ENCODE results near the gene SLC51A.

DNA sequence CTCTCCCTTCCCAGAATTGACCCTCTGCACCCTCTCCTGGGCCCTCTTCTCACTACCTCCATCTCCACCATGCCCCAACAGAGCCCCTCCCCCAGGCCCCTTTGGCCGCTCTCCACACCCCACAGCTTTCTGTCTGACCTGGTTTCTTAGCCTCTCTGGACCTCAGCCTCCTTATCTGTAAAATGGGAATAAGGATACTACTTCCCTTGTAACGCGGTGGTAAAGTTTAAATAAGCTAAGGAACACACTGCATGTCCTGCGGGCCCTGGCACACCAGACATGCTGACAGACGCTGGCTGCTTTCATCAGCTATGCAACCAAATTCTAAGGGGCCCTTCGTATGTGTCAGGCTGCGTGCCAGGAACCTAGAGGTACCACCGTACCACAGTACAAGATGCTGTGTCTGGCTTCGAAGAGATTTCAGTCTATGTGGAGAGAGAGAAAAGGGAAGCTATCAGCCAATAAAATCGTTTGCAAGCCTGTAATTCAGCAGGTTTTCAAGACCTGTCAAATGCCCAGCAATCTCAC is 777 bp upstream of the SLC51A start:
- TF ChIP-seq, protein P1, sequence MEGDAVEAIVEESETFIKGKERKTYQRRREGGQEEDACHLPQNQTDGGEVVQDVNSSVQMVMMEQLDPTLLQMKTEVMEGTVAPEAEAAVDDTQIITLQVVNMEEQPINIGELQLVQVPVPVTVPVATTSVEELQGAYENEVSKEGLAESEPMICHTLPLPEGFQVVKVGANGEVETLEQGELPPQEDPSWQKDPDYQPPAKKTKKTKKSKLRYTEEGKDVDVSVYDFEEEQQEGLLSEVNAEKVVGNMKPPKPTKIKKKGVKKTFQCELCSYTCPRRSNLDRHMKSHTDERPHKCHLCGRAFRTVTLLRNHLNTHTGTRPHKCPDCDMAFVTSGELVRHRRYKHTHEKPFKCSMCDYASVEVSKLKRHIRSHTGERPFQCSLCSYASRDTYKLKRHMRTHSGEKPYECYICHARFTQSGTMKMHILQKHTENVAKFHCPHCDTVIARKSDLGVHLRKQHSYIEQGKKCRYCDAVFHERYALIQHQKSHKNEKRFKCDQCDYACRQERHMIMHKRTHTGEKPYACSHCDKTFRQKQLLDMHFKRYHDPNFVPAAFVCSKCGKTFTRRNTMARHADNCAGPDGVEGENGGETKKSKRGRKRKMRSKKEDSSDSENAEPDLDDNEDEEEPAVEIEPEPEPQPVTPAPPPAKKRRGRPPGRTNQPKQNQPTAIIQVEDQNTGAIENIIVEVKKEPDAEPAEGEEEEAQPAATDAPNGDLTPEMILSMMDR (IDR thresholded peaks at IDR 0.05), result no peak
- no peak for TF ChIP-seq POLR2A (IDR thresholded peaks at IDR 0.05)
